Anterior cingulate cortex (tissue), 58 donors: Measurements from ENCODE around the gene CNOT8.
A peak's percentile ranks its signal among the peaks of the same experiment; 100 is the strongest.

Experiments
- DNase-seq, 58 donors: peaks; one replicate each; lab custom pipeline; 2025; lab: John Stamatoyannopoulos, UW

CNOT8 gene

DNA sequence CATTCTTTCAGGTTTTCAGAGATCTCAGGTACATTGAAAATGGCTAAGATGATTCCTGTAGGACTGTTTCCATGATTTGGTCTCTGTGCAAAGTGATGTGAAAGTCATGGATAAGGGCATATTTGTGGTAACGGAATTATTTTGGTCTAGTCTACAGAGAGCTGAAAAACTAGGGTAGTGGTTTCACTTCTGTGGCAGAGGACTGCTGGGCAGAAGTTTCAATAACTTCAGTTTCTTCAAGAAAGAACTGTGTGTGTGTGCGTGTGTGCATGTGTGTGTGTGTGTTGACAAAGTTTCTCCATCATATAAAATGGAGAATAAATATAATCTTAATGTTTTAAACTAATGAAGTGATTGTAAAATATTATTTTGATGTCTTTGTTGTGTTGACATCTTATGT, 4.3 kb downstream of the CNOT8 start:
- DNase-seq = no peak

- no peak for DNase-seq
These were observed 5.1 kb downstream of the CNOT8 start for GRCh38 chr5:154863291-154864080.

DNA sequence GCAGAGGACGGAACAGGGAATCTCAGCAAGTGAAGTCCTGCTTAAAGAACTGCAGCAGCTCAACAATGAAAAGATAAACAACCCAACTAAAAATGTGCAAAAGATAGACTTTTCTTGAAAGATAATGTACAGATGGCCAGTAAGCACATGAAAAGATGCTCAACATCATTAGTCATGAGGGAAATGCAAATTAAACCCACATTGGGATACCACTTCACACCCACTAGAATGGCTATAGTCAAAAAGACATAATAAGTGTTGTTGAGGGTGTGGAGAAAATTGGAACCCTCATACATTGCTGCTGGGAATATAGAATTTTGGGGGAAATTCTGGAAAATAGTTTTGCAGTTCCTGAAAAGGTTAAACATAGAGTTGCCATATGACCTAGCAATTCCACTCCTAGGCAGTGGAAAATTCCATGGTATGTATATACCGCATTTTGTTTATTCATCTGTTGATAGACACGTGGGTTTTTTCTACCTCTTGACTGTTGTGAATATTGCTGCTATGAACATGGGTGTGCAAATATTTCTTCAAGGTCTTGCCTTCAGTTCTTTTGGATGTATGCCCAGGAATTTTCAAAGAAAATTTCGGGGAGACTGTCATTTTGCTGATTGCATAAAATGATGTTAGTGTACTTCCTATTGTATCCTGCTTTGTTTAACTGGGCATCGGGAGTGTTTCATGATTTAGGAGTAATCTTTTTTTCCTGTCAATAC, 7.2 kb downstream of the CNOT8 start:
- peak in 1 of 58 donors; percentile 21 for DNase-seq

DNA sequence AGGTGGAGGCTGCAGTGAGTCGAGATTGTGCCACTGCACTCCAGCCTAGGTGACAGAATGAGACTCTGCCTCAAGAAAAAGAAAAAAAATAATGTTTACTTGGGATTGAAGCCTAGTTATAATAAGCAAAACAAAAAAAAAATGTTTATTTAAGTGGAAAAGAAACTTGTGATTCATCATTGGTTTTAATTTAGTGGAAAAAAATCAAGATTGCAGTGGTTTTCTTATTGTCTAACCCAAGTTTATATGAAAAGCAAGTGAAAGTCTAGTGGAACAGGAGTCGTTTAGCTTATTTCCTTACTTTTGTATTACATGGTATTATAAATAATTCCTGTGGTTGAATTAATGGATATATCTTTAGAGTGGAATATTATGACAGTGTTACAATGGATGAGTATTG, 8.4 kb downstream of the CNOT8 start:
- no peak for DNase-seq

DNA sequence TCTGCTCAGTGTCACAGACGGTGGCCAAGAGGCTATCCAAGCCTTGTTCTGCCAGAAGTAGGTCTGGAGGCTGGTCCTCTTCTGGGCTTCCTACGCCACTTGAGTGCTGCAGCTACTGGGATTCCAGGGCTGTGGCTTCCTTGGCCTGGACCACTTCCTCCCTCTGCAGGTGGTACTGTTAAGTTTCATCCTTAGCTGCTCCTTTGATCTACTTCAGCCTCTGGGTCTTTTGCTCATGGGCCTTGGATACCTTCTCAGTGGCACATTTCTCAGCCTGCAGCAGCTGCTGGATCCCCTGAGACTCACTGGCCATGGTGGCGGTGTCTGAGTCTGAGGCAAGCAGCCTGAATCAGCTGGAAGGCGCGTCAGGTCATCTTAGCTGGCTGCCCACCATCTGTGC, 10.3 kb downstream of the CNOT8 start:
- DNase-seq = no peak

GRCh38 chr5:154871734-154872133, 13.3 kb downstream of the CNOT8 start:
- DNase-seq = no peak

- DNase-seq = no peak
These were observed 15.4 kb downstream of the CNOT8 start for GRCh38 chr5:154873791-154874331.

- DNase-seq = no peak
These were observed 20.4 kb downstream of the CNOT8 start for GRCh38 chr5:154878642-154879335.

DNA sequence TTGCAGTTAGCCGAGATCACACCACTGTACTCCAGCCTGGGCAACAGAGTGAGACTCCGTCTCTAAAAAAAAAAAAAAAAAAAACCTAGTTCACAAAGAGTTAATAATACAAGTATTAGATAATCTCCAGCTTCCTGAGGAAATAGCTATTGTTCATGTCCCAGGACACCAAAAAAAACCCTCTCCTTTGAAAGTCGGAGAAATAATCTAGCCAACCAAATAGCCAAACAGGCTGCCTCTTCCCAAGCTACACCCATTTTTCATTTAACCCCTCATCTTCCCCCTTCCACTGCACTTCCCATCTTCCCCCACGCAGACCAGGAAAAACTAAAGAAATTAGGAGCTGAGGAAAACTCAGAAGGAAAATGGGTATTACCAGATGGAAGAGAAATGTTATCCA, 23.6 kb downstream of the CNOT8 start:
- DNase-seq = no peak

DNA sequence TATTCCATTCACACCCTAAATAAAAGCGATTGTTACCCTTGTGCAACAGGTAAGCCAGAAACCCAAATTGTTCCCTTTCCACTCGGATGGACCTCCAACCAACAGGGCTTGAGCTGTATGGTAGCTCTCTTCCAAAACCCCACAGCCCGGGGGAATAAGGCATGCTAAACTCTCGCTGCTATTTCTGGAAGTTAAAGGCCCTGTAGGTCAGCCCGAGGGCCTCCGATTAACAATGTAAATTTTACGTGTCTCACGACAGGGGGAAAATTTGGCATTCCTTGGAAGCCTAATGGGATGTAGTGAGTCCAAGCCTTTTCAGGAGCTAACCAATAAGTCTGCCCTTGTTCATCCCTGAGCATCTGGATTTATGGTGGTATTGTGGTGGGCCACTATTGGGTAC, 26.0 kb downstream of the CNOT8 start:
- DNase-seq = no peak

DNA sequence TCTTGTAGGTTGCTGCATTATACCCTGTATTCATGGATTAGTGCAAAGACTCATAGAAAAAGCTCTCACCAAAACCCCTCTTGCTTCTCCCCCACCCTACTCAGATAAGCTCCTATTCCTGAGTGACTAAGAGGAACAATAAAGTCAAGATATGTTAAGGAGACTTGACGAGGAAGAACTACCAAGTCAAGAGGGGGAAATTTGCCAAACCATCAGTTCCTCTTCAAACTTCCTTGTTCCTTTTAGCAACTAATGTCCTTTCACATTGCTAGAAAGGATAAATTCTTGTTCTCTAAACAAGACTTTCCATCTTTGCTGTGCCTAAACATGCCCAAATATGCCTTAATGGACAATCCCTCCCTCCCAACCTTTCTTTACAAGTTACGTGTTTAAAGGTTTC, 27.0 kb downstream of the CNOT8 start:
- DNase-seq = no peak

GRCh38 chr5:154892369-154892771, 33.9 kb downstream of the CNOT8 start:
- DNase-seq = peak in 7 of 58 donors; percentile 2 to 49 (median 8)

DNA sequence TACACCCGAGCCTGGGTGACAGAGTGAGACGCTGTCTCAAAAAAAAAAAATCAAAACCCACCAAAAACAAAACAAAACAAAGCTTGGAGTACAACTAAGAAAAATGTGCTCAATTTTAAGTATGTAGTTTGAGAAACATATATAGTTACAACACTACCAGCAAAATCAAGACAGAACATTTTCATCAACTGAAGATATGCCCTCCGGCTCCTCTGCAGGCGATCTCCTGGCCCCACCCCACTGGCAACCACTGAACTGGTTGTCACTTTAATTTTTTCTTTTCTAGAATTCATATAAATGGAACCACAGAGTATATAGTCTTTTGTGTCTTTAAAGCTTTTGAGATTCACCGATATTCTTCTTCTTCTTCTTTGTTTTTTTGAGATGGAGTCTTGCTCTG, 35.0 kb downstream of the CNOT8 start:
- DNase-seq = no peak

DNA sequence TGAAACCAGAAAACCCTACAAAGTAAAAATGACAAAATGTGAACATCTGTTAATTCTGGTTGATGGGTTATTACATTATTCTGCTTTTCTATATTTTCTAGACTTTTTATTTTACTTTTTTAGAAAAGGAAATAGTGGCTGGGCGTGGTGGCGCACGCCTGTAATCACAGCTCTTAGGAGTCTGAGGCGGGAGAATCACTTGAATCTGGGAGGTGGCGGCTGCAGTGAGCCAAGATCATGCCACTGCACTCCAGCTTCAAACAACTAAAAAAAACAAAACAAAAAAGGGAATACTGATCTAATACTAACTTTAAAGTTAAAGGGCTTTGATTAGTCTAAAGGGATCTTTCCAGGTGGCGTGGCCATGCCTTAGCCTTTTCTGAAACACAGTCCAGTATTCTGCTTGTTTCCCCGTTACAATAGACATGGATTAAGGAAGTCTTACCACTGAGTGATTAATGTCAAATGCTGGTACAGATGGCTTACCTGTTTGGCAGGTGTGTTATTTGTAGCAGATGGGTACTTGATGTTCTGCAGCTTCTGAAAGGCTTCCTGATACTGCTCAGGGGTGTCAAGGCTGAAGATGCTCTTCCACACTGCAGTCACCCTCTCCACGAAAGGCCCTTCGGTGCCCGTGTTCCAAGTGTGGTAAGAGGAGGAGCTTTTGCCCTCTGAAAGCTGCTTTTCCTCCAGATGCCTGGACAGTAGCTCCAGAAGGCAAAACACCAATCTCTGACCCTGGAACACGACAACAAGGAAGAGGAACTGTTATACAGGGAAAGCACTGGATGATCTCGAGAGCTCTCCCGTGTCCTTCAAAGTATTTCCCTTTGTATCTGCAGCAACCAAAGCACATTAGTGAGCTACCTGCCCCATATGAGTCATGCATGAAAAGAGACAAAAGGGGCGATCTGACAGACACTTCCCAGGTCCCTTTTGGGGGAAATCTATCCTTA, 37.5 kb downstream of the CNOT8 start:
- DNase-seq = no peak

- no peak for DNase-seq
These were observed 38.2 kb downstream of the CNOT8 start for GRCh38 chr5:154896562-154897165.

- DNase-seq = peak in 5 of 58 donors; percentile 6 to 27 (median 12)
These were observed 39.8 kb downstream of the CNOT8 start for GRCh38 chr5:154898210-154898609.

DNA sequence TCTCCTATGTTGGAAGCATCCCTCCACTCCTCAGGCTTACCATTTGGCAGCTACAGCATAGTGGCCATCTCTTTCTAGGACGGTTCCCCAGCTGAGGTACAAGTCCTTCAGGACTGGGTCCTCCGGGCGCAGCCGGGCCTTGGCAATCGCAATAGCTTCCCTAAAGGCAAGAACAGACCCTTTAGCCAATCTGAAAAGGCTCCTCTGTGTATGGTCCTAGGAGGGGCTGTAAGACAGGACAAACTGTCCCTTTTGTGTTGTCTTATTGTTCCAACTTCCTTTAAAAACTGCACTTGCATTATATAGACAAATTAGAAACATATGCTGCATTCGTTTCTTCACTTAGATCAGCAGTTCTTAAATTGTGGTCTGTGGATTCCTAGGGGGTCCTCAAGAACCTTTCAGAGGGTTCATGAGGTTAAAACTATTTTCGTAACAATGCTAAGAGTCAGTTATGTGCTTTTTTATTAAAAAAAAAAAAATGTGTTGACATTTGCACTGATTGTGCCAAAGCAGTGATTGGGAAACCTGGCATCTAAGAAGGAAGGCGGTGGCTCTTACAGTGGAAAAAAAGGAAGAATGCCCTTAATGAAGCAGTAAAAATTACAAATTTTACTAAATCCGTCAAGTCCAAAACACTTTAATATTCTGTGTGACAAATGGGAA, 40.9 kb downstream of the CNOT8 start:
- DNase-seq = no peak

DNA sequence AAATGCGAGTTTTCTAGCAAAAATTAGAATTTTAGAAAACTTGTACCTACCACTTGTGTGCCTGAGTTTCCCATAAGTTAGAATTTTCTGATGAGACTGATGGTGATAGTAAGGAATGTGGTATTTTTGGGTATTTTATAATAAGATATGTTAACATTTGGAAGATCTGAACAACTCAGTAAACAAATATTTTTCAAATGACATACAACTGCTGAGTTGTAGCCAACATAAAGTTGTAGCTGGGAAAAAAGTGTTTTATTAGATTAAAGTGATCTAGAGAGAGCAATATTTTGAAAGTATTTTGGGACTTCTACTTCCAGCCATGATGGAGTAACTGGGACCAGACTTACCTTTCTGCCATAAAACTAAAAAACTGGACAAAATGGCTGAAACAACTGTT, 41.6 kb downstream of the CNOT8 start:
- no peak for DNase-seq

GRCh38 chr5:154901276-154901675, 42.8 kb downstream of the CNOT8 start:
- DNase-seq = no peak
